HepG2 (cell line): ENCODE results near the gene WDR86. TPM values are rescaled to one million over a fixed set of nuclear protein-coding genes. Genes with fewer than 3 reads are reported as not detected.

Experiments used
- CAMTA2 ChIP-seq: sonication (generic); formaldehyde crosslinking; IDR thresholded peaks from 2 replicates; pipeline ENCODE4 v1.4.0; 2020; ENCODE audit warnings: mild to moderate bottlenecking, missing genetic modification reagents, borderline replicate concordance
- DBP ChIP-seq: sonication (generic); formaldehyde crosslinking; IDR thresholded peaks from 2 replicates; pipeline ENCODE4 v1.4.0; 2020; ENCODE audit warnings: missing genetic modification reagents; ENCODE audit errors: not compliant biosample characterization
- PATZ1 ChIP-seq: sonication (generic); formaldehyde crosslinking; IDR thresholded peaks from 2 replicates; pipeline ENCODE4 v1.4.0; 2020; ENCODE audit warnings: missing genetic modification reagents
- RARA ChIP-seq: IDR thresholded peaks from 2 replicates; pipeline ENCODE4 v1.6.1; 2016; ENCODE audit warnings: missing genetic modification reagents, missing compliant biosample characterization
- SALL1 ChIP-seq: sonication (generic); formaldehyde crosslinking; IDR thresholded peaks from 2 replicates; pipeline ENCODE4 v1.8.0; 2022; ENCODE audit warnings: mild to moderate bottlenecking, missing genetic modification reagents
- SOX13 ChIP-seq, 3 experiments: fragments of 450-650 bp in 1 of 3; sonication (generic) in 1 of 3; formaldehyde crosslinking in 1 of 3; IDR thresholded peaks in 2 of 3; conservative IDR thresholded peaks in 1 of 3; 2 replicates each; pipeline versions ENCODE4 v1.5.0 to v1.6.1; 2016 to 2020; ENCODE audit warnings: antibody characterized with exemption in 1 of 3, mild to moderate bottlenecking in 1 of 3, missing compliant biosample characterization in 1 of 3, missing genetic modification reagents in 1 of 3, moderate library complexity in 1 of 3
- SP4 ChIP-seq: sonication (generic); formaldehyde crosslinking; IDR thresholded peaks from 2 replicates; pipeline ENCODE4 v1.8.1; 2023; ENCODE audit warnings: mild to moderate bottlenecking, missing genetic modification reagents
- ZNF451 ChIP-seq: sonication (generic); formaldehyde crosslinking; IDR thresholded peaks from 2 replicates; pipeline ENCODE4 v1.5.0; 2020; ENCODE audit warnings: mild to moderate bottlenecking, missing genetic modification reagents
- ZNF501 ChIP-seq: sonication (generic); formaldehyde crosslinking; IDR thresholded peaks from 2 replicates; pipeline ENCODE4 v1.5.1; 2020; ENCODE audit warnings: mild to moderate bottlenecking, moderate library complexity, missing genetic modification reagents
- ZNF567 ChIP-seq: sonication (generic); formaldehyde crosslinking; IDR thresholded peaks from 2 replicates; pipeline ENCODE4 v1.8.1; 2023; ENCODE audit warnings: mild to moderate bottlenecking, missing genetic modification reagents, borderline replicate concordance
- ZNF576 ChIP-seq: sonication (generic); formaldehyde crosslinking; IDR thresholded peaks from 2 replicates; pipeline ENCODE4 v1.4.0; 2020; ENCODE audit warnings: mild to moderate bottlenecking, missing genetic modification reagents
- ZNF687 ChIP-seq: sonication (generic); formaldehyde crosslinking; IDR thresholded peaks from 2 replicates; pipeline ENCODE4 v1.5.1; 2020; ENCODE audit warnings: mild to moderate bottlenecking, missing genetic modification reagents, moderate library complexity
- ZNF777 ChIP-seq: sonication (generic); formaldehyde crosslinking; IDR thresholded peaks from 2 replicates; pipeline ENCODE4 v1.4.0; 2020; ENCODE audit warnings: missing genetic modification reagents
- polyA plus RNA-seq, 8 experiments: library from polyadenylated mRNA; depleted of rRNA in 3 of 8; stranded (reverse) in 7 of 8; unstranded in 1 of 8; fragments of >200 nt; fragmentation: Illumina TruSeq in 4 of 8; extraction: Trizol in 4 of 8; gene quantifications; 2 replicates each; pipeline versions ENCODE4 v1.2.1 to v1.2.3, GENCODE V29; 2011 to 2016; ENCODE audit warnings: low read depth in 4 of 8, missing spikeins in 1 of 8, mixed read lengths in 1 of 8; ENCODE audit not compliant: insufficient read depth in 1 of 8
- total RNA-seq, 5 experiments: library from RNA; depleted of rRNA; stranded (reverse); fragments of >200 nt; fragmentation: Illumina TruSeq; extraction: Trizol; gene quantifications; 2 replicates each; pipeline ENCODE4 v1.2.3, GENCODE V29; 2016; ENCODE audit warnings: low read depth in 1 of 5

WDR86 gene
- total and polyA plus RNA-seq, 2 of the 13 experiments (the other 11 are each of a cell fraction or from before 2014, with no cell fraction given) = 0.11 to 2.9 TPM

GRCh38 chr7:151448261-151449252, 38.7 kb upstream of the WDR86 start (continued):
- TF ChIP-seq ZNF576 (CRISPR knock-in tag) (peak; percentile 57; the same call in 1 of the 2 replicates), SP4 (no peak), SALL1 (CRISPR knock-in tag) (peak; percentile 42; the same call in 1 of the 2 replicates), ZNF501 (CRISPR knock-in tag) (peak; percentile 62), DBP (CRISPR knock-in tag) (no peak), ZNF777 (peak; percentile 80), ZNF567 (CRISPR knock-in tag) (no peak), PATZ1 (0 out of 2 replicates have a peak, but pooled peaks have one; percentile 12), CAMTA2 (CRISPR knock-in tag) (no peak), ZNF451 (CRISPR knock-in tag) (0 out of 2 replicates have a peak, but pooled peaks have one; percentile 45), SOX13 (IDR thresholded peaks at IDR 0.05) (no peak), SOX13 (CRISPR knock-in tag; conservative IDR thresholded peaks at IDR 0.05 in 1 of 2, IDR thresholded peaks at IDR 0.05 in 1 of 2) (0 out of 4 replicates have a peak, but pooled peaks of 1 of the 2 experiments have one; percentile 6), ZNF687 (peak; percentile 60), RARA (CRISPR knock-in tag) (0 out of 2 replicates have a peak, but pooled peaks have one; percentile 7)
